GM12878 (cell line): Measurements from ENCODE around the gene VGLL4. TPM values are rescaled to one million over a fixed set of nuclear protein-coding genes. Genes with fewer than 3 reads are reported as not detected.

ENCODE experiments used
- ATAC-seq: fragments of 200-7000 bp; cut with Tn5 transposase; 3 replicates; pipeline ENCODE4 v1.9.1; 2020; ENCODE audit warnings: mild to moderate bottlenecking, moderate library complexity
- BruUV-seq: library from RNA; stranded (reverse); fragments of 400-500 nt; replicated peaks from 2 replicates; lab custom pipeline; 2021; lab: Mats Ljungman, UMichigan
- CTCF ChIA-PET: fragments of 300-600 bp; sonication (Branson Sonifier 250); formaldehyde crosslinking; extraction: SDS; loops from one replicate; lab custom pipeline; 2021; ENCODE audit warnings: inconsistent platforms; lab: Yijun Ruan, JAX
- POLR2A ChIA-PET: fragments of 350-600 bp; formaldehyde crosslinking; extraction: SDS; loops from one replicate; lab custom pipeline; 2021; ENCODE audit warnings: inconsistent platforms; lab: Charles Lee
- RAD21 ChIA-PET: fragments of 300-600 bp; sonication (Branson Sonifier 250); formaldehyde crosslinking; loops from one replicate; lab custom pipeline; 2023; ENCODE audit warnings: antibody characterized with exemption; ENCODE audit not compliant: unreplicated experiment; lab: Charles Lee
- SMC1A ChIA-PET: fragments of 300-600 bp; sonication (Branson Sonifier 250); formaldehyde crosslinking; loops from one replicate; lab custom pipeline; 2023; ENCODE audit not compliant: unreplicated experiment, uncharacterized antibody; lab: Charles Lee
- DNase-seq: peaks from one replicate; pipeline ENCODE4 v3.0.0-alpha.2; 2011; ENCODE audit warnings: low read depth, low spot score
- FAIRE-seq: peaks from 3 replicates; lab custom pipeline; 2011; peaks lifted over from hg19 to GRCh38; lab: Jason Lieb, UNC
- H2AFZ ChIP-seq: 2 replicates; pipeline ENCODE4 v1.6.0; 2011; ENCODE audit warnings: low read depth, low read length, control low read depth; ENCODE audit not compliant: control insufficient read depth
- H3K27ac ChIP-seq: 2 replicates; pipeline ENCODE4 v1.5.1; 2011; ENCODE audit warnings: control low read depth; ENCODE audit not compliant: control insufficient read depth, insufficient read depth
- H3K27me3 ChIP-seq, 2 experiments: replicated peaks in 1 of 2; 2 replicates each; pipeline versions ENCODE4 v1.6.0 to v1.6.1; 2011; ENCODE audit warnings: low read length in 1 of 2; ENCODE audit not compliant: control insufficient read depth in 2 of 2, insufficient read depth in 2 of 2
- H3K36me3 ChIP-seq, 2 experiments: 2 replicates each; pipeline ENCODE4 v1.5.1; 2011; ENCODE audit warnings: low read length in 1 of 2; ENCODE audit not compliant: control insufficient read depth in 2 of 2, insufficient read depth in 2 of 2
- H3K4me1 ChIP-seq: 2 replicates; pipeline ENCODE4 v1.6.1; 2011; ENCODE audit warnings: mild to moderate bottlenecking, low read length, moderate library complexity, mixed read lengths; ENCODE audit not compliant: control insufficient read depth, insufficient read depth
- H3K4me2 ChIP-seq: 2 replicates; pipeline ENCODE4 v1.6.0; 2011; ENCODE audit warnings: control low read depth; ENCODE audit not compliant: control insufficient read depth, insufficient read depth
- H3K4me3 ChIP-seq: fragments of 200-600 bp; sonication (generic); 2 replicates; pipeline ENCODE4 v1.5.1; 2016
- H3K79me2 ChIP-seq: 2 replicates; pipeline ENCODE4 v1.6.0; 2011; ENCODE audit warnings: low read length; ENCODE audit not compliant: control insufficient read depth, insufficient read depth
- H3K9ac ChIP-seq: 2 replicates; pipeline ENCODE4 v1.8.0; 2011; ENCODE audit warnings: low read length, control low read depth, mixed read lengths; ENCODE audit not compliant: control insufficient read depth, insufficient read depth
- H3K9me3 ChIP-seq: replicated peaks from 3 replicates; pipeline ENCODE4 v1.5.1; 2011; ENCODE audit warnings: mild to moderate bottlenecking, low read length; ENCODE audit not compliant: control insufficient read depth, insufficient read depth
- H4K20me1 ChIP-seq: 2 replicates; pipeline ENCODE4 v1.6.0; 2011; ENCODE audit not compliant: control insufficient read depth, insufficient read depth
- ATF2 ChIP-seq: IDR thresholded peaks from 2 replicates; pipeline ENCODE4 v1.6.1; 2012; ENCODE audit warnings: low read length, inconsistent platforms
- HDGF ChIP-seq: fragments of 450-650 bp; IDR thresholded peaks from 2 replicates; pipeline ENCODE4 v1.6.1; 2016; ENCODE audit warnings: antibody characterized with exemption
- MXI1 ChIP-seq: fragments of 150-350 bp; IDR thresholded peaks from 2 replicates; pipeline ENCODE4 v1.6.1; 2011; ENCODE audit warnings: low read depth, mild to moderate bottlenecking, inconsistent platforms, low read length, improper control_type of control experiment
- RCOR1 ChIP-seq: conservative IDR thresholded peaks from 2 replicates; pipeline ENCODE4 v1.6.1; 2012; ENCODE audit warnings: low read depth, low read length, improper control_type of control experiment
- SMAD5 ChIP-seq: IDR thresholded peaks from 2 replicates; pipeline ENCODE4 v1.6.1; 2016; ENCODE audit warnings: antibody characterized with exemption, low read depth
- STAT1 ChIP-seq: fragments of 450-650 bp; conservative IDR thresholded peaks from 2 replicates; pipeline ENCODE4 v1.6.1; 2014; ENCODE audit warnings: antibody characterized with exemption, mild to moderate bottlenecking
- TBL1XR1 ChIP-seq: IDR thresholded peaks from 2 replicates; pipeline ENCODE4 v1.6.1; 2012; ENCODE audit warnings: low read depth, low read length, improper control_type of control experiment
- YY1 ChIP-seq: IDR thresholded peaks from 2 replicates; pipeline ENCODE4 v1.6.1; 2011; ENCODE audit warnings: low read depth, mild to moderate bottlenecking, low read length
- ZNF24 ChIP-seq: fragments of 450-650 bp; IDR thresholded peaks from 2 replicates; pipeline ENCODE4 v1.6.1; 2017; ENCODE audit warnings: antibody characterized with exemption, mild to moderate bottlenecking
- ZNF384 ChIP-seq: IDR thresholded peaks from 2 replicates; pipeline ENCODE4 v1.6.1; 2012; ENCODE audit warnings: low read depth, mild to moderate bottlenecking, low read length, improper control_type of control experiment, borderline replicate concordance
- whole genome bisulfite sequencing: methylation state at CpG from one replicate; pipeline ENCODE4 v1.1.6; 2016; ENCODE audit warnings: low lambda C conversion rate; ENCODE audit not compliant: insufficient replicate concordance, insufficient coverage; ENCODE audit errors: missing lambda C conversion rate; 5-methylcytosine and 5-hydroxymethylcytosine counted together
- in situ Hi-C: fragments of 300-500 bp; cut with MboI; formaldehyde crosslinking; loops from 9 replicates; pipeline ENCODE4 v1.14.3; 2018; ENCODE audit warnings: mixed read lengths
- intact Hi-C: fragments of 100-400 bp; cut with micrococcal nuclease; formaldehyde crosslinking; loops from one replicate; pipeline ENCODE4 v1.14.2; 2022; ENCODE audit not compliant: unreplicated experiment
- polyA plus RNA-seq, 11 experiments: library from polyadenylated mRNA; depleted of rRNA in 4 of 11; unstranded in 6 of 11; stranded (reverse) in 5 of 11; fragments of >200 nt; fragmentation: Nextera tagmentation in 4 of 11; fragmentation: Illumina TruSeq in 1 of 11; extraction: Ambion mirVana in 4 of 11; extraction: Trizol in 1 of 11; gene quantifications; 1 replicate in 1 of 11; 2 replicates in 10 of 11; pipeline versions ENCODE4 v1.2.1 to v1.2.3, GENCODE V29; 2011 to 2016; ENCODE audit warnings: inconsistent platforms in 2 of 11, missing spikeins in 2 of 11, low read depth in 1 of 11
- total RNA-seq, 4 experiments: library from RNA; depleted of rRNA in 3 of 4; stranded (reverse); fragments of >200 nt in 3 of 4; fragmentation: Illumina TruSeq in 1 of 4; extraction: Trizol in 1 of 4; gene quantifications; 2 replicates each; pipeline versions ENCODE4 v1.2.1 to v1.2.3, GENCODE V29; 2013 to 2021

VGLL4 gene
- total and polyA plus RNA-seq, 10 of the 15 experiments (the other 5 are each of a cell fraction or from before 2014, with no cell fraction given) = 0.44 to 38.1 (median 16.1) TPM

GRCh38 chr3:11641683-11642430, 1.9 kb downstream of the VGLL4 start:
- 0 out of 2 replicates have a peak, but pooled peaks have one; percentile 12 for TF ChIP-seq MXI1
- TF ChIP-seq ZNF384 = peak; percentile 38; the same call in 1 of the 2 replicates
- no peak for TF ChIP-seq STAT1
- no peak for TF ChIP-seq RCOR1
- TF ChIP-seq YY1 = peak; percentile 81
- no peak for TF ChIP-seq HDGF
- TF ChIP-seq ZNF24 = no peak
- TF ChIP-seq TBL1XR1 = no peak
- TF ChIP-seq SMAD5 = no peak
- 0 out of 2 replicates have a peak, but pooled peaks have one; percentile 26 for TF ChIP-seq ATF2
- RAD21 ChIA-PET = interaction anchor here (1.1 to 1.6 kb wide), 3 partner anchors 9 to 18 kb away, joined by 4 to 7 read pairs (median 4); no protein-coding TSS in a partner anchor

More at GRCh38 chr3:11641683-11642430, 1.9 kb downstream of the VGLL4 start:
- peak overlapping the region; percentile 66 for H2AFZ ChIP-seq
- CTCF ChIA-PET = interaction anchor here (1.0 to 2.1 kb wide), 3 partner anchors 10 to 25 kb away, joined by 5 to 7 read pairs (median 6); no protein-coding TSS in a partner anchor
- in situ Hi-C loops = no loop called here
- no peak for DNase-seq
- H3K9me3 ChIP-seq = no peaks in the 10 kb centered on the region
- under 1% methylated on average over 13 of the region's 13 CpGs for WGBS
- H3K79me2 ChIP-seq = peaks cover 68% of the 10 kb centered on the region
- POLR2A ChIA-PET = interaction anchor here (0.6 to 1.1 kb wide), 4 partner anchors 39 to 1229 kb away, joined by 3 to 7 read pairs (median 4); no protein-coding TSS in a partner anchor
- no peaks in the 10 kb centered on the region; the same call in 1 of the 2 replicates for H4K20me1 ChIP-seq
- ATAC-seq = peak; percentile 37
- peaks cover 6% of the 10 kb centered on the region for H3K4me1 ChIP-seq
- H3K27ac ChIP-seq = peak overlapping the region; percentile 98
- peak overlapping the region; percentile 83 for H3K9ac ChIP-seq
- H3K36me3 ChIP-seq = 0 out of 4 replicates have a peak, but pooled peaks cover 0 to 4% of the 10 kb centered on the region in 2 experiments
- SMC1A ChIA-PET = interaction anchor here (1.0 to 4.6 kb wide), 5 partner anchors 10 to 58 kb away, joined by 3 to 55 read pairs (median 4); no protein-coding TSS in a partner anchor
- intact Hi-C loops = loop anchor here (5.0 kb wide), 2 partner anchors 40 to 60 kb away; no protein-coding TSS in a partner anchor
- no TSS peak for BruUV-seq
- H3K27me3 ChIP-seq = no peaks in the 10 kb centered on the region
- peak overlapping the region; percentile 86 for H3K4me3 ChIP-seq
- H3K4me2 ChIP-seq = peak overlapping the region; percentile 80
- FAIRE-seq = no peak
